Spinal cord (tissue), 10 donors: ENCODE measurements around the gene PARD3B. TPM values are rescaled to one million over a fixed set of nuclear protein-coding genes. Genes with fewer than 3 reads are reported as not detected.

Experiments
- DNase-seq, 6 donors: peaks; one replicate each; pipeline versions ENCODE4 v3.0.0 to v3.0.0-alpha.2; 2013 to 2015; ENCODE audit warnings: low spot score in 6 of 6, low read depth in 4 of 6
- H3K27ac ChIP-seq: one replicate; pipeline ENCODE4 v1.5.1; 2013; ENCODE audit warnings: low read depth, low read length, control low read depth
- H3K27me3 ChIP-seq: one replicate; pipeline ENCODE4 v1.6.1; 2013; ENCODE audit warnings: low read length; ENCODE audit not compliant: control insufficient read depth, insufficient read depth
- H3K36me3 ChIP-seq: one replicate; pipeline ENCODE4 v1.6.1; 2013; ENCODE audit warnings: low read length; ENCODE audit not compliant: control insufficient read depth, insufficient read depth
- H3K4me1 ChIP-seq: one replicate; pipeline ENCODE4 v1.6.1; 2013; ENCODE audit warnings: low read length; ENCODE audit not compliant: control insufficient read depth, insufficient read depth
- H3K4me3 ChIP-seq: one replicate; pipeline ENCODE4 v1.5.1; 2013; ENCODE audit warnings: low read depth, low read length, control low read depth
- H3K9me3 ChIP-seq: one replicate; pipeline ENCODE4 v1.6.1; 2013; ENCODE audit warnings: low read length; ENCODE audit not compliant: control insufficient read depth, insufficient read depth
- WGBS: methylation state at CpG from one replicate; pipeline ENCODE4 v1.1.5; 2013; ENCODE audit warnings: missing lambda C conversion rate; ENCODE audit not compliant: insufficient coverage; 5-methylcytosine and 5-hydroxymethylcytosine counted together
- polyA plus RNA-seq, 2 donors: library from polyadenylated mRNA; unstranded; fragments of 120-200 nt; gene quantifications; one replicate each; pipeline ENCODE4 v1.2.1, GENCODE V29; 2013; ENCODE audit not compliant: insufficient read length in 2 of 2
- total RNA-seq, 2 donors: library from RNA; depleted of rRNA in 1 of 2; stranded (reverse); fragments of 120-200 nt in 1 of 2; fragments of >200 nt in 1 of 2; gene quantifications; one replicate each; pipeline versions ENCODE4 v1.2.3 to v1.2.4, GENCODE V29; 2013 to 2014
- donor health status: healthy.

PARD3B gene
- total and polyA plus RNA-seq, 4 donors = 10.8 to 34.6 (median 22.1) TPM

GRCh38 chr2:204892506-204893255, 347.4 kb downstream of the PARD3B start:
- no peak overlapping the region for H3K4me3 ChIP-seq
- no peaks in the 10 kb centered on the region for H3K36me3 ChIP-seq
- H3K4me1 ChIP-seq = no peaks in the 10 kb centered on the region
- no peak overlapping the region for H3K27ac ChIP-seq
- no peaks in the 10 kb centered on the region for H3K9me3 ChIP-seq
- WGBS = no CpG with 5 or more reads among the region's 1 CpG
- no peaks in the 10 kb centered on the region for H3K27me3 ChIP-seq
- DNase-seq = no peak

GRCh38 chr2:204896146-204896545, 350.9 kb downstream of the PARD3B start:
- Histone ChIP-seq H3K27me3 (no peaks in the 10 kb centered on the region), H3K4me1 (no peaks in the 10 kb centered on the region), H3K36me3 (no peaks in the 10 kb centered on the region), H3K27ac (no peak overlapping the region), H3K9me3 (no peaks in the 10 kb centered on the region), H3K4me3 (no peak overlapping the region)
- no CpG with 5 or more reads among the region's 4 CpGs for WGBS
- no peak for DNase-seq

GRCh38 chr2:204897561-204897960, 352.3 kb downstream of the PARD3B start:
- Histone ChIP-seq H3K4me3 (no peak overlapping the region), H3K4me1 (no peaks in the 10 kb centered on the region), H3K27me3 (no peaks in the 10 kb centered on the region), H3K9me3 (no peaks in the 10 kb centered on the region), H3K36me3 (no peaks in the 10 kb centered on the region), H3K27ac (no peak overlapping the region)
- no peak for DNase-seq
- WGBS = no CpG with 5 or more reads among the region's 1 CpG

- Histone ChIP-seq H3K27me3 (no peaks in the 10 kb centered on the region), H3K36me3 (no peaks in the 10 kb centered on the region), H3K27ac (no peak overlapping the region), H3K4me3 (no peak overlapping the region), H3K9me3 (no peaks in the 10 kb centered on the region), H3K4me1 (no peaks in the 10 kb centered on the region)
- no peak for DNase-seq
- no CpG with 5 or more reads among the region's 4 CpGs for WGBS
Measured at GRCh38 chr2:204898928-204899640, 353.8 kb downstream of the PARD3B start.

- DNase-seq = no peak
- Histone ChIP-seq H3K27me3 (no peaks in the 10 kb centered on the region), H3K27ac (no peak overlapping the region), H3K36me3 (no peaks in the 10 kb centered on the region), H3K9me3 (no peaks in the 10 kb centered on the region), H3K4me3 (no peak overlapping the region), H3K4me1 (no peaks in the 10 kb centered on the region)
- no CpG with 5 or more reads among the region's 2 CpGs for WGBS
Measured at GRCh38 chr2:204899983-204900382, 354.7 kb downstream of the PARD3B start.

- no peaks in the 10 kb centered on the region for H3K4me1 ChIP-seq
- no peak overlapping the region for H3K4me3 ChIP-seq
- no peaks in the 10 kb centered on the region for H3K27me3 ChIP-seq
- 60% methylated on average over 1 of the region's 2 CpGs for WGBS
- no peak for DNase-seq
- no peaks in the 10 kb centered on the region for H3K9me3 ChIP-seq
- H3K36me3 ChIP-seq = no peaks in the 10 kb centered on the region
- no peak overlapping the region for H3K27ac ChIP-seq
Measured at GRCh38 chr2:204900487-204900886, 355.2 kb downstream of the PARD3B start.

- no peak for DNase-seq
- H3K4me1 ChIP-seq = no peaks in the 10 kb centered on the region
Measured at GRCh38 chr2:204900910-204901309, 355.6 kb downstream of the PARD3B start.

GRCh38 chr2:204901591-204901990, 356.3 kb downstream of the PARD3B start:
- whole genome bisulfite sequencing = 100% methylated on average over 1 of the region's 1 CpG
- H3K27ac ChIP-seq = no peak overlapping the region
- no peaks in the 10 kb centered on the region for H3K36me3 ChIP-seq
- no peak for DNase-seq
- no peak overlapping the region for H3K4me3 ChIP-seq
- no peaks in the 10 kb centered on the region for H3K9me3 ChIP-seq
- no peaks in the 10 kb centered on the region for H3K4me1 ChIP-seq
- H3K27me3 ChIP-seq = no peaks in the 10 kb centered on the region

More at GRCh38 chr2:204900910-204901309, 355.6 kb downstream of the PARD3B start:
- WGBS = 94% methylated on average over 1 of the region's 1 CpG
- Histone ChIP-seq H3K36me3 (no peaks in the 10 kb centered on the region), H3K9me3 (no peaks in the 10 kb centered on the region), H3K27me3 (no peaks in the 10 kb centered on the region), H3K27ac (no peak overlapping the region), H3K4me3 (no peak overlapping the region)

GRCh38 chr2:204909791-204910190, 364.5 kb downstream of the PARD3B start:
- Histone ChIP-seq H3K27ac (no peak overlapping the region), H3K36me3 (no peaks in the 10 kb centered on the region), H3K4me3 (no peak overlapping the region), H3K9me3 (no peaks in the 10 kb centered on the region), H3K4me1 (no peaks in the 10 kb centered on the region), H3K27me3 (no peaks in the 10 kb centered on the region)
- WGBS = 100% methylated on average over 1 of the region's 2 CpGs
- DNase-seq = no peak

- H3K36me3 ChIP-seq = no peaks in the 10 kb centered on the region
- WGBS = no CpG with 5 or more reads among the region's 3 CpGs
Measured at GRCh38 chr2:204913312-204913711, 368.0 kb downstream of the PARD3B start.

More at GRCh38 chr2:204913312-204913711, 368.0 kb downstream of the PARD3B start:
- no peak for DNase-seq
- Histone ChIP-seq H3K27me3 (no peaks in the 10 kb centered on the region), H3K27ac (no peak overlapping the region), H3K4me1 (no peaks in the 10 kb centered on the region), H3K9me3 (no peaks in the 10 kb centered on the region), H3K4me3 (no peak overlapping the region)
